Endodermal cell (in vitro differentiated cells): Measurements from ENCODE around the gene CERS3. TPM values are rescaled to one million over a fixed set of nuclear protein-coding genes. Genes with fewer than 3 reads are reported as not detected.
A peak's percentile ranks its signal among the peaks of the same experiment; 100 is the strongest.

Experiments used
- DNase-seq: peaks from one replicate; pipeline ENCODE4 v3.0.0-alpha.2; 2017
- H3K27ac ChIP-seq: 2 replicates; pipeline ENCODE4 v1.5.1; 2013; ENCODE audit warnings: mild to moderate bottlenecking, low read depth, low read length, moderate library complexity
- H3K27me3 ChIP-seq: 2 replicates; pipeline ENCODE4 v1.6.1; 2013; ENCODE audit warnings: mild to moderate bottlenecking, low read length, moderate library complexity; ENCODE audit not compliant: insufficient read depth, control insufficient read depth, poor library complexity, severe bottlenecking
- H3K36me3 ChIP-seq: 2 replicates; pipeline ENCODE4 v1.7.0; 2013; ENCODE audit warnings: mild to moderate bottlenecking, low read length, moderate library complexity; ENCODE audit not compliant: control insufficient read depth, insufficient read depth
- H3K4me1 ChIP-seq: one replicate; pipeline ENCODE4 v1.7.0; 2013; ENCODE audit warnings: low read length; ENCODE audit not compliant: control insufficient read depth, insufficient read depth
- H3K4me3 ChIP-seq: 2 replicates; pipeline ENCODE4 v1.5.1; 2013; ENCODE audit warnings: mild to moderate bottlenecking, low read length, moderate library complexity
- H3K9ac ChIP-seq: 2 replicates; pipeline ENCODE4 v1.6.1; 2013; ENCODE audit warnings: mild to moderate bottlenecking, low read length, moderate library complexity; ENCODE audit not compliant: poor library complexity, severe bottlenecking; ENCODE audit errors: extremely low read depth
- H3K9me3 ChIP-seq: 2 replicates; pipeline ENCODE4 v1.6.1; 2013; ENCODE audit warnings: mild to moderate bottlenecking, low read length, moderate library complexity; ENCODE audit not compliant: control insufficient read depth
- H3K27ac Mint-ChIP-seq: 2 replicates; pipeline ENCODE4 v1.8.0; 2020; ENCODE audit warnings: mixed read lengths
- H3K27me3 Mint-ChIP-seq: 2 replicates; pipeline ENCODE4 v1.8.0; 2021; ENCODE audit warnings: mild to moderate bottlenecking, mixed read lengths; ENCODE audit not compliant: insufficient read depth
- H3K36me3 Mint-ChIP-seq: 2 replicates; pipeline ENCODE4 v1.8.0; 2020; ENCODE audit warnings: low read depth, mixed read lengths
- H3K4me1 Mint-ChIP-seq: 2 replicates; pipeline ENCODE4 v1.8.0; 2020; ENCODE audit warnings: mixed read lengths
- H3K4me3 Mint-ChIP-seq: 2 replicates; pipeline ENCODE4 v1.8.0; 2020; ENCODE audit warnings: mild to moderate bottlenecking, moderate library complexity, mixed read lengths
- H3K9me3 Mint-ChIP-seq: 2 replicates; pipeline ENCODE4 v1.8.0; 2020; ENCODE audit warnings: mild to moderate bottlenecking, mixed read lengths
- CTCF ChIP-seq: fragments of 200-600 bp; sonication (generic); conservative IDR thresholded peaks from 2 replicates; pipeline ENCODE4 v1.5.0; 2021; ENCODE audit warnings: antibody characterized with exemption, mild to moderate bottlenecking
- WGBS, 2 experiments: methylation state at CpG; one replicate each; pipeline versions ENCODE4 v1.1.5 to v1.1.7; 2013; ENCODE audit warnings: missing lambda C conversion rate in 2 of 2, mixed read lengths in 1 of 2; ENCODE audit not compliant: insufficient coverage in 1 of 2, insufficient read length in 1 of 2; 5-methylcytosine and 5-hydroxymethylcytosine counted together
- total RNA-seq, 2 donors: library from RNA; stranded (reverse); fragmentation: NEBNext Ultra II Directional in 1 of 2; extraction: Animal tissue kit (Norgen Biotek cat#: 25700) in 1 of 2; gene quantifications; 2 replicates in 1 of 2; 3 replicates in 1 of 2; pipeline ENCODE4 v1.2.1, GENCODE V29; 2021

CERS3 gene
- total RNA-seq, 2 donors from 2014 or later = 0.48 TPM; not detected in 1

GRCh38 chr15:100515758-100516157, 13.0 kb downstream of the CERS3 start:
- DNase-seq = peak; percentile 51
- Histone ChIP-seq H3K9me3 (no peaks in the 10 kb centered on the region), H3K9ac (no peak overlapping the region), H3K4me3 (no peak overlapping the region), H3K4me1 (peaks cover 9% of the 10 kb centered on the region), H3K27ac (no peak overlapping the region), H3K27me3 (no peaks in the 10 kb centered on the region), H3K36me3 (no peaks in the 10 kb centered on the region)
- TF ChIP-seq CTCF = no peak
- Mint-ChIP-seq H3K27ac (no peak overlapping the region), H3K4me3 (no peak overlapping the region), H3K9me3 (no peaks in the 10 kb centered on the region), H3K36me3 (no peaks in the 10 kb centered on the region), H3K27me3 (no peaks in the 10 kb centered on the region), H3K4me1 (peaks cover 22% of the 10 kb centered on the region)
- 70 to 78% methylated on average over 2 to 4 of the region's 4 CpGs for WGBS, 2 experiments

- H3K9me3 ChIP-seq = no peaks in the 10 kb centered on the region
- no peak for DNase-seq
- no peaks in the 10 kb centered on the region for H3K36me3 ChIP-seq
- H3K4me3 Mint-ChIP-seq = no peak overlapping the region
- H3K27ac ChIP-seq = no peak overlapping the region
- H3K27ac Mint-ChIP-seq = no peak overlapping the region
- TF ChIP-seq CTCF = no peak
- H3K27me3 Mint-ChIP-seq = no peaks in the 10 kb centered on the region
- peaks cover 1% of the 10 kb centered on the region for H3K4me1 Mint-ChIP-seq
- no peaks in the 10 kb centered on the region for H3K9me3 Mint-ChIP-seq
- WGBS, 2 experiments = 76 to 82% methylated on average over 5 to 7 of the region's 7 CpGs
- no peak overlapping the region for H3K4me3 ChIP-seq
- no peak overlapping the region for H3K9ac ChIP-seq
- H3K4me1 ChIP-seq = peaks cover 6% of the 10 kb centered on the region
- no peaks in the 10 kb centered on the region for H3K36me3 Mint-ChIP-seq
- H3K27me3 ChIP-seq = no peaks in the 10 kb centered on the region
These were observed 20.0 kb downstream of the CERS3 start for GRCh38 chr15:100508641-100509300.

- Mint-ChIP-seq H3K36me3 (no peaks in the 10 kb centered on the region), H3K9me3 (no peaks in the 10 kb centered on the region), H3K27ac (no peak overlapping the region), H3K4me3 (no peak overlapping the region), H3K4me1 (peaks cover 1% of the 10 kb centered on the region), H3K27me3 (no peaks in the 10 kb centered on the region)
- Histone ChIP-seq H3K36me3 (no peaks in the 10 kb centered on the region), H3K27me3 (no peaks in the 10 kb centered on the region), H3K9ac (no peak overlapping the region), H3K4me3 (no peak overlapping the region), H3K9me3 (no peaks in the 10 kb centered on the region), H3K4me1 (peaks cover 6% of the 10 kb centered on the region), H3K27ac (no peak overlapping the region)
- no peak for DNase-seq
- TF ChIP-seq CTCF = no peak
- 93 to 100% methylated on average over 2 to 3 of the region's 3 CpGs for WGBS, 2 experiments
These were observed 26.1 kb downstream of the CERS3 start for GRCh38 chr15:100502651-100503050.
